ENCODE results near the gene FLOT2.
"Not testable (repeated sequence)": the region's sequence is repeated elsewhere in the genome, so short reads cannot be mapped to it uniquely, and the experiment has no call there.

FLOT2 gene

GRCh38 chr17:28895794-28896447 is 1.6 kb downstream of the FLOT2 start:
- no peak for DNase-seq (ENCODE audit: low read depth)

- DNase-seq (ENCODE audit: low read depth) = peak; percentile 29
Observed at GRCh38 chr17:28893248-28894183, 4.0 kb downstream of the FLOT2 start.

DNA sequence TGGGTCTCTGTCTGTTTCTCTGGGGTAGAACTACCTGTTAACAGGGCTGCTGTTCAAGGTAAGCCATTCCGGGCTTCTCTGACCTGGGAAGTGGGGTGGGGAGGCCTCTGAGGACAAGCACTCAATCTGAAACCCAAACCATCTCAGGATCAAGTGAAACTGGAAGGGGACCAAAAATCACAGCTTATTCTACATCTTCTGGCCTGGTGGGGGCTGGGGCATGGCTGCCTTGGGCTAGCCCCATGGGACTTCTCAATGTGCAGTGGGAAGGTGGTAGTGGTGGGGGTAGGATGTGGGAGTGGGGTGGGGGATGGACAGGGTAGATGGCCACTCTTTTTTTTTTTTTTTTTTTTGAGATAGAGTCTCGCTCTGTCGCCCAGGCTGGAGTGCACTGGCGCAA is 5.5 kb downstream of the FLOT2 start:
- no peak for DNase-seq (ENCODE audit: low read depth)

- DNase-seq (ENCODE audit: low read depth) = no peak
Observed at GRCh38 chr17:28891201-28891600, 6.3 kb downstream of the FLOT2 start.

DNA sequence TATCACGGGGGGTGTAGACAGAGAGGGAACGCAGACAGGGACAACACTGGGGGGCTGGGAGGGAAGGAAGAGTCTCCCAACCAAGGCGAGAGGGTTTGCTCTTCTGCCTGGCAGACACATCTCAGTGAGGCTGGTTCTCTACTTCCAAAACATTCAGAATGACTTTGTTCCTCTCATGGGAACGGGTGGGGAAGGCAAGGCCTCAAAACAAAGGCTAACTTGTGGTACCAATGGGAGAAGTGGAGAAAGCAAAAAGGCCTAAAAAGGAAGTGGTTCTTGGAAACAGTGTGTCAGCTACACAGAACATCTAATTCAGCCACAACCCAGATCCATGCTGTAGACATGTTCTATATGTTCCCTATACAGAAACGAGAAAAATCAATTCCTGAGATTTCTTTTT is 7.5 kb downstream of the FLOT2 start:
- no peak for DNase-seq (ENCODE audit: low read depth)

- no peak for DNase-seq (ENCODE audit: low read depth)
Observed at GRCh38 chr17:28888832-28889231, 8.7 kb downstream of the FLOT2 start.

DNA sequence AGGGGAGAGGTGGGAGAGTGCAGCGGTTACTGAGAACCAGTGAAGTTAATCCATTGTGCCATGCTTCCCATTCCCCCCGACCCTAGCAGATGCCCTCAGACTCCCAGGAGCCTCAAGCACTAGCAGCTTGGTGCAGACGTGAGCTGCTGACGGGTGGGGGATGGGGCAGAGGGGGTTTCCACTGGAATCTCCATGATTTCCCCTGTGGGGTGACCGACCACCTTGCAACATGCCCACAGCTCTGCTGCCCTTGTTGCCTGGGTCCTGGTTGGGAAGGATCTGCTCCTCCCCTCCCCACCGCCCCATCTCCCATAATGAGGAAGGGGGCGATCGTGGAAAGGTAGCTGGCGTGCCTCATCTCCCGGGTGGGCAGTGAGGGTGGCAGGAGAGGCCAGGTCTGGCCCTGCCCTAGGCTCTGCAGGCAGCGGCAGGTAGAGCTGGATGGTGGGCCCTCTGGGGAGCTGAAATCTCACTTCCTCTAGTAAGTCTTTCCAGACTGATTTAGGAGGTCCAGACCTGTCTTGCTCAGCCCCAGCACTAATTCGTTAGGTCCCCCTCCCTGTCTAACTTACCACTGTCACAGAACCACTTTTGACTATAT is 9.6 kb downstream of the FLOT2 start:
- no peak for DNase-seq (ENCODE audit: low read depth)

- no peak for DNase-seq (ENCODE audit: low read depth)
Observed at GRCh38 chr17:28885951-28886350, 11.6 kb downstream of the FLOT2 start.

DNA sequence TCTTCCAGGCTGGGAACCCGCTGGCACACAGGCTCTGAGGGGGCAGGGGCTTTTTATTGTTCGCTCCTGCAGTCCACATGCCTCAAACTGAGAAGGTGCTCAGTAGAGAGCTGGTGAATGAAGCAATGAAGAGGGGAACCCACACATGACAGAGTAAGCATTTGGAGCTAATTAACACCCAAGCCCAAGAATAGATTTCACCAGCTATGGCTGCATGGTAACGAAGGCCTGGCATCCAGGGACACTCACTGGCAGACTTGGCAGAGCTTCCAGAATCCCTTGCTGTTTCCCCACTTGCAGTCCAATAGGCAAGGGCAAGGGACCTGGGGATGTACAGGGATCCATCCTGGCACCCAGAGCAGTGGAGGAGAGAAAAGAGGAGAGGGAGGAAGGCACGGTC is 12.2 kb downstream of the FLOT2 start:
- DNase-seq (ENCODE audit: low read depth) = no peak

DNA sequence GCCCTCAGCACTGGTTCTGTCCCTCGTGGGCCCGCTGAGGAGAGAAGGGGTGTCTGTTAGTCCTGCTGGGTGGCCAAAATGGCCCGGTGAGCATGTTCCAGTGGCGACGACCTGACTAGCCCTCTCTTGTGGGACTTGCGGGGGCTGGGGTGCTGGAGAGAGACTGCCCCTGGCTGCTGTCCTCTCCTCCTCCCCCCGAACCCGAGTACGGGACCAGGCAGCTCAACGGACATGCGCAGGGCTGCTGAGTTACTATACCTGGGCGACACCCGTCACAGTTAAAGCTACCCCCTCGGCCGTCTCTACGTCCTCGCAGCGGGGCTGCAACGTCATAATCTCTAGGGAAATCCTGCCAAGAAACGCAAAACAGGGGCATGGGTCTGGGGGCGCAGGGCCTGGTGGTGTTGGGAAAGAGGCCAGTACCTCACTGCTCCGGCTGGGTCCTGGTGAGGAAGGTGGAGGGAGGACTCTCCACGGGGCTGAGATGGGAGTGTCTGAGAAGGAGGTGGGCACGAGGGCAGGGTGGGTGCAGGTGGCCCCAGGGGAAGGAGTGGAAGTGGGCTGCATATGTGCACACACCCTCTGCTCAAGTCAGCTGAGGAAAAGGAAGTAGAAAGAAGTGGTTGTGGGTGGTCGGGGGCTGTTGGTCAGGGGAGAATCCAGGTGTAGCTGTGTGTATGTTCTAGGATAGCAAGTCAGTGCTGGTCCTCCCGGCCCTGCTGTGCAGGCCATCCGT is 13.4 kb downstream of the FLOT2 start:
- DNase-seq (ENCODE audit: low read depth) = no peak

DNA sequence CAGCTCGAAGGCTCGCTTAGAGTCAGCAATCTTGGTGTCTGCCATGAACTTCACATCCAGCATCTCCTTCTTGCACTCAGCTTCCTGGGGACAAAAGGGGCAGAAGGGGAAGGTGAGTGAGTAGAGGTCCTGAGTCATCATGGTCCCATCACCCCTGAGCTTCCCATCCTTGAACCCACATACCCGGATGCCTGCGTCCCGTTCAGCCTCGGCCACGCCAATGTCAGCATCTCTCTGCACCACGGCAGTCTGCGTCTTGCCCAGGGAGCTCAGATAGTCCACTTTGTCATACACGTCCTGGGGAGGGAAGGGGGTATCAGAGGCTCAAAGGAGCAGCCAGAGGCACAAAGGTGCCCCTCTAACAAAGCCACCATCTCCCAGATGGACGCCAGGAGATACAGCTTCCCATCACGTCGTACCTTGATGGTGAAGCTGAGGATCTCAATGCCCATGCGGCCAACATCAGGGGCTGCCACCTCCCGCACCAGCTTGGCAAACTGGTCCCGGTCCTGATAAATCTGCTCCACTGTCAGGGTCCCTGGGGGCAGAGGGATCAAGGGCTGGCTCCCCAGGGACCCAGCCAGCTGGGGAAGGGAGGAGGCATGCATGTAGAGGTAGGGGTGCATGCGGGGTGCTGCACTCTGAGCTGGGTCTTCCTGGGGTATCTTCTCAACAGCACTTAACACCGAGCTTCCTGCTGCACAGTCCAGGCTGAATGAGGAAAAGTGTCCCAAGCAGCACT is 15.2 kb downstream of the FLOT2 start:
- DNase-seq (ENCODE audit: low read depth) = no peak

DNA sequence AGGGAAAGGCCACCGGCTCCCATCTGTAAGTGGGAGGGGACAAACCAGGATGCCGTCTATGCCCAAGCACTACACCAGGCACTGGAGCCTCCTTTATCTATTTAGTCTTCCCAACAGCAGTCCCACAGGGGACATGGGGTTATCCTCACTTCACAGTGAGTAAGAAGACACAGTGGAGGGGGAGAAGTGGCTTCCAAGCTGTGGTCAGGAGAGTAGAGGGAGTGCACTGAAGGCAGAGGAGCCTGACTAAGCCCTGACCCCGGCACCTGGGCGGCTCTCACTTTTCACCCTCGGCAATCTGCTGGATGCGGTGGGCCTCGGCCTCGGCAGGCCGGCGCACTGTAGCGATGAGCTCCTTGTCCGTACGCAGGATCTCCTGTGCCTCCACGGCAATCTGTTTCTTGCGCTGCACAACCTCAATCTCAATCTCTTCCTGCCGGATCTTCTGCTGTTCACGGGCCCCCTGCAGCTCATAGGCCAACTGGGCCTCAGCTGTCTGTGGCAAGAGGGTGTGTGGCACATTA is 15.9 kb downstream of the FLOT2 start:
- no peak for DNase-seq (ENCODE audit: low read depth)

GRCh38 chr17:28880572-28880945 is 17.0 kb downstream of the FLOT2 start:
- no peak for DNase-seq (ENCODE audit: low read depth)

- DNase-seq (ENCODE audit: low read depth) = no peak
Observed at GRCh38 chr17:28879886-28880571, 17.5 kb downstream of the FLOT2 start.

- no peak for DNase-seq (ENCODE audit: low read depth)
Observed at GRCh38 chr17:28878981-28879380, 18.6 kb downstream of the FLOT2 start.

DNA sequence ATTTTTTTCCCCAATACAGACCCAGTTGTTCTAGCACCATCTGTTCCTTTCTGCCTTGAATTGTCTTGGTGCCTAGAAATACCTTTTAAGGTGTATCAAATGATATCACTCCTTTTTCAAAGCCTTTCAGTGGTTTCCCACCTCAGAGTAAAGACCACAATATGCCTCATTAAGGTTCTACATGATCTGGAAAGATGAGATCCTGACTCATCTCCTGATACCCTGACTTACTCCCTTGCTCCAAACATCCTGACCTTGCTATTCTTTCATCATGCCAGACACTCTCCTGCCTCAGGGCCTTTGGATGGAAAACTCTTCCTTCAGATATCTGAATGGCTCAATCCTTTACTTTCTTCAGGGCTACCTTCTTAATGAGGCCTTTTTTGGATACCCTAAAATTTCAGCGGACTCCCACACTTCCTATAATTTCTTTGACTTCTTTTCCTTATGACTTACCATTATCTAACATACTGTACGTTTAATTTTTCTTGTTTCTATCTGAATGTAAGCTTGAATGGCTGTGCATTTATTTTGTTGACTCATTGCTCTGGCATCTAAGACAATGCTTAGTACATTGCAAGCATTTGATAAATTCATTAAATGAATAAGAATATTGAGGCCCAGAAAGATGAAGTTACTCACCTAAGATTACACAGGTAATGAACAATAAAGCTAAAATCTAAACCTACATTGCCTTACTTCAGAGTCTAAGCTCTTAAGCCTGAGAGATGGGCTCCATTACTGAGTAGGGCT is 19.2 kb downstream of the FLOT2 start:
- DNase-seq (ENCODE audit: low read depth) = no peak

DNA sequence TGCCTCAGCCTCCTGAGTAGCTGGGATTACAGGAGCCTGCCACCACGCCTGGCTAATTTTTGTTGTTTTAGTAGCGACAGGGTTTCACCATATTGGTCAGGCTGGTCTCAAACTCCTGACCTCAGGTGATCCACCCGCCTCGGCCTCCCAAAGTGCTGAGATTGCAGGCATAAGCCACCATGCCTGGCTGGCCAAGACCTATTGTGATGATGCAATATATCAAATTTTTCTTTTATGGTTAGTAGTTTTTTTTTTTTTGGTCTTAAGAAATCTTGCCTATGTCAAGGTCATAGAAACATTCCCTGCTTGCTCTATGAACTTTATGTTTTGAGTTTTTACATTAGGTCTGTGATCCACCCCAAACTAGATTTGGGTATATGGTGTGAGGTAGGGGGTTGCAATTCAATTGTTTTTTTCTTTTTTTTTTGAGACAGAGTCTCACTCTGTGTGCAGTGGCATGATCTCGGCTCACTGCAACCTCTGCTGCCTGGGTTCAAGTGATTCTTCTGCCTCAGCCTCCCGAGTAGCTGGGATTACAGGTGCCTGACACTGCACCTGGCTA is 20.3 kb downstream of the FLOT2 start:
- not testable (repeated sequence) for DNase-seq (ENCODE audit: low read depth)

- no peak for DNase-seq (ENCODE audit: low read depth)
Observed at GRCh38 chr17:28875848-28876550, 21.5 kb downstream of the FLOT2 start.

- DNase-seq (ENCODE audit: low read depth) = no peak
Observed at GRCh38 chr17:28874750-28875149, 22.8 kb downstream of the FLOT2 start.

All from activated T-cell treated with anti-CD3 and anti-CD28 coated beads for 48 hours (primary cell).